Measurements from ENCODE around the gene CAB39.

DNA sequence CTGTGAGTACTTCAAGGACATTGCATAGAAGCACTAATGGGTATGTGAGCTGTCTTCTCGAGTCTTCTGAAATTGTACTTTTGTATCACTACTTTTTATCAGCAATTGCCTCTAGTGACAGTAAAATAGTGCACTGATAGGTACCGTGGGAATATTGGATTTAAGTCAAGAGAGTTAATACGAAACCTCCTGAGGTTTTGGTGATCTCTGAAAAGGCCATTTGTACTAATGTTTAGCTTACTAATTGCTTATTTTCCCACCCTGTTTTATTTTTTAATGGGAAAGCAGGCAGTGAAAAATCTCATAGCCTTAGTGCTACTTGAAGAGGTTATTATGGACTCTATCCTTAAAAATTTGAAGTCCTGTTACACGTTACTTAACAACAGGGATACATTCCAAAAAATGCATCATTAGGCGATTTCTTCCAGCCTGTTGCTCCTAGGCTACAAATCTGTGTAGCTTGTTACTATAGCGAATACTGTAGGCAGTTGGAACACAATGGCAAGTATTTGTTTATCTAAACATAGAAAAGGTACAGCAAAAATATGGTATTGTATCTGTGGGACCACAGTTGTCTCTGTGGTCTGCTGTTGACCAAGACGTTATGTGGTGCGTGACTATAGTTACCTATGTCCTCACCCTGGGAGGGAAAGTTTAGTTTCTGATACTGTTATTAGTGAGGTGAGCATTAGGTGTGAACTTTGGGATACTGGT is 65.9 kb downstream of the CAB39 start:
- TF ChIP-seq EP300 (IDR thresholded peaks at IDR 0.05), result no peak
- TF ChIP-seq, protein P1, sequence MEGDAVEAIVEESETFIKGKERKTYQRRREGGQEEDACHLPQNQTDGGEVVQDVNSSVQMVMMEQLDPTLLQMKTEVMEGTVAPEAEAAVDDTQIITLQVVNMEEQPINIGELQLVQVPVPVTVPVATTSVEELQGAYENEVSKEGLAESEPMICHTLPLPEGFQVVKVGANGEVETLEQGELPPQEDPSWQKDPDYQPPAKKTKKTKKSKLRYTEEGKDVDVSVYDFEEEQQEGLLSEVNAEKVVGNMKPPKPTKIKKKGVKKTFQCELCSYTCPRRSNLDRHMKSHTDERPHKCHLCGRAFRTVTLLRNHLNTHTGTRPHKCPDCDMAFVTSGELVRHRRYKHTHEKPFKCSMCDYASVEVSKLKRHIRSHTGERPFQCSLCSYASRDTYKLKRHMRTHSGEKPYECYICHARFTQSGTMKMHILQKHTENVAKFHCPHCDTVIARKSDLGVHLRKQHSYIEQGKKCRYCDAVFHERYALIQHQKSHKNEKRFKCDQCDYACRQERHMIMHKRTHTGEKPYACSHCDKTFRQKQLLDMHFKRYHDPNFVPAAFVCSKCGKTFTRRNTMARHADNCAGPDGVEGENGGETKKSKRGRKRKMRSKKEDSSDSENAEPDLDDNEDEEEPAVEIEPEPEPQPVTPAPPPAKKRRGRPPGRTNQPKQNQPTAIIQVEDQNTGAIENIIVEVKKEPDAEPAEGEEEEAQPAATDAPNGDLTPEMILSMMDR (IDR thresholded peaks at IDR 0.05), result no peak
